HG02981 (cell line): ENCODE measurements around the gene OR14J1.
"Not testable (repeated sequence)": the region's sequence is repeated elsewhere in the genome, so short reads cannot be mapped to it uniquely, and the experiment has no call there.

Experiments
- ATAC-seq: cut with Tn5 transposase; IDR thresholded peaks from one replicate; pipeline ENCODE4 v1.9.1; 2021; ENCODE audit warnings: mild to moderate bottlenecking, moderate library complexity; ENCODE audit not compliant: unreplicated experiment

The OR14J1 gene

GRCh38 chr6:29301316-29301715 lies at the start of gene OR14J1:
OR14J1 (plus strand) TSS chr6:29301701; CDS start chr6:29306690, 4,989 bp downstream.
- no peak for ATAC-seq

GRCh38 chr6:29251736-29252135 lies 49.8 kb upstream of the OR14J1 start:
- ATAC-seq, result no peak

DNA sequence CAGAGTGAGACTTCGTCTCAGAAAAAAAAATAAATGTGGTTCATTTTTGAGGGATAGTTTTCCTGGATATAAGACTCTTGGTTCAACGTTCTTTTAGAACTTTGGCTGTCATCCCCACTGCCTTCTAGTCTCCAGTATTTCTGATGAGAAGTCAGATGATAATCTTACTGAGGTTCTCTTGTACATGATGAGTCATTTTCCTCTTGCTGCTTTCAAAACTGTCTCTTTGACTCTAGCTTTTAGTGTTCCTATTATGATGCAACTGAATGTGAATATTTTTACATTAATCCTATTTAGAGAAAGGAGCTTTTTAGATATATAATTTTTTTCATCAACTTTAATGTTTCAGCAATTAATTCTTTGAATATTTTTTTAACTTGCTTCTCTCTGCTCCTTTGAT lies 46.0 kb upstream of the OR14J1 start:
- no peak for ATAC-seq

- no peak for ATAC-seq
These were observed 41.8 kb upstream of the OR14J1 start for GRCh38 chr6:29259721-29260120.

- ATAC-seq, result no peak
These were observed 38.5 kb upstream of the OR14J1 start for GRCh38 chr6:29263001-29263400.

DNA sequence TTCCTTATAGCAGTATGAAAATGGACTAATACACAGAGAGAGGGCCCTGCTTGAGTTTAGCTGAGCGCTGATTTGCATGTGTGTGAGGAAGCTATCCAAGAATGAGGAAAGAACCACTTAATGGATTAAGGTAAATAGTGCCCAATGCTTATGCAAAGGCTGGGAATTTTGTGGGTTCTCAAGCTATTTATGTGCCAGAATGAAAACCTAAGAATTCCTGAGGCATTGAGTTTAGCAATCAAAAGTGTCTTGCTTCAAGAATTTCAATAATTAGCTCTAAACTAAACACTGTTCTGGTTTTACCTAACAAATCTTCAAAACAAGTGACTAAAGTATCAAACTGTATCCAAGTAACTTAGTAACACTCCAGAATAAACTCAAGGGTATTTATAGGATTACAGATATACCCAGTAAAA lies 7.0 kb upstream of the OR14J1 start:
- no peak for ATAC-seq

DNA sequence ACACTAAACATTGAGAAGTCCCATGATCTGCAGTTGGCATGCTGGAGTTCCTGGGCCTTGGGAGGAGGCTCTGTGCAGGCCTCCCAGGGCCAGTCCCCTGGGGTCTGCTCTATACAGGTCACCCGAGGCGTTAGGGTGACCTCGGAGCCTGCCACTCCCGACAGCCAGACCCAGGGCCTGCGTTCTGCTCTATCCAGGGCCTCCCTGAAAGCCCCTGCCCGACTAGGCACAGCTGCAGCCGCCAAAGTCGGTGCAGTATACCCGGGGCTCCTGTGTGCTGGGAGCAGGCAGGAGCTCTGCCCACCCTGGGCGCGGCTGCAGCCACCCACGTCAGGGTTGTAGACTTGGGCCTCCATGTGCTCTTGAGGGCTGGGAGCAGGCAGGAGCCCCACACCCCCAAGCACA lies 6.3 kb upstream of the OR14J1 start:
- no peak for ATAC-seq

GRCh38 chr6:29295623-29296022 lies 5.9 kb upstream of the OR14J1 start:
- ATAC-seq, result no peak

- no peak for ATAC-seq
These were observed 18.4 kb downstream of the OR14J1 start for GRCh38 chr6:29319931-29320330.

DNA sequence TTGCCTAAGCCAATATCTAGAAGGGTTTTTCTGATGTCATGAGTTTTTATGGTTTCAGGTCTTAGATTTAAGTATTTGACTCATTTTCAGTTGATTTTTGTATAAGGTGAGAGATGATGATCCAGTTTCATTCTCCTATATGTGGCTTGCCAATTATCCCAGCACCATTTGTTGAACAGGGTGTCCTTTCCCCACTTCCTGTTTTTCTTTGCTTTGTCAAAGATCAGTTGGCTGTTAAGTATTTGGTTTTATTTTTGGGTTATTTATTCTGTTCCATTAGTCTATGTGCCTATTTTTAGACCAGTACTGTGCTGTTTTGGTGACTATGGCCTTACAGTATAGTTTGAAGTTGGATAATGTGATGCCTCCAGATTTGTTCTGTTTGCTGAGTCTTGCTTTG lies 21.8 kb downstream of the OR14J1 start:
- ATAC-seq, result not testable (repeated sequence)

DNA sequence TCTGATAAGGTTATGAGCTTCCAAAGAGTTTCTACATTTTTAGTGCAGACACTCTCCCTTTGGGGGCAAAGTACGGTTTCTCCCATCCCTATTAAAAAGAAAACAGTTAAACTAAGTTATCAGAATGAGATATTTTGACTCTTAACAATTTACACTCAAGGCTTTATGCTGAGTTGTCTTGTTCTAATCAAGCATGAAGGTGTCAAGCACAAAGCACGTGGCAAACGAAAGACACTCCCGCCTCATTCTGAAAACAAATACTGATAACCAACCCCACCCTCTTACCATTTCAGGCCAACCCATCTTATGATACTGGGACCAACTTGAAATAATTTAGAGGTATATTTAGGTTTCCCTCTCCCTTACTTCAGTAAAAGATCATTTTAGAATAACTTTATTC lies 24.3 kb downstream of the OR14J1 start:
- ATAC-seq, result no peak

DNA sequence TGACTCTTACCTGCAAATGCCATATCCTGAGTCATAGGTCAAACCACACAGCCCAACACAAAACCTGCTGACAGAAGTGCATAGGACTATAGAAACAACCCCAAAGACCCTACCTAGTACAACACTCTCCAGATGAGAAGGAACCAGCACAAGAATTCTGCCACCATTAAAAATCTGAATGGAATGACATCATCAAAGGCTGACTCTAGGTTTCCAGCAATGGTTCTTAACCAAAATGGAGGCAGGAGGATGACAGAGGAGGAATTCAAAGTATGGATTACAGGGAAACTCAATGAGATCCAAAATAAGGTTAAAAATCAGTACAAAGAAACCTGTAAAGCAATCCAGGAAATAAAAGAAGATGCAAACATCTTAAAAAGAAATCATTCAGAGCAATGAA lies 31.2 kb downstream of the OR14J1 start:
- ATAC-seq, result no peak

GRCh38 chr6:29336269-29336668 lies 34.8 kb downstream of the OR14J1 start:
- ATAC-seq, result no peak

GRCh38 chr6:29345380-29345779 lies 43.9 kb downstream of the OR14J1 start:
- no peak for ATAC-seq

GRCh38 chr6:29349348-29349747 lies 47.8 kb downstream of the OR14J1 start:
- not testable (repeated sequence) for ATAC-seq

DNA sequence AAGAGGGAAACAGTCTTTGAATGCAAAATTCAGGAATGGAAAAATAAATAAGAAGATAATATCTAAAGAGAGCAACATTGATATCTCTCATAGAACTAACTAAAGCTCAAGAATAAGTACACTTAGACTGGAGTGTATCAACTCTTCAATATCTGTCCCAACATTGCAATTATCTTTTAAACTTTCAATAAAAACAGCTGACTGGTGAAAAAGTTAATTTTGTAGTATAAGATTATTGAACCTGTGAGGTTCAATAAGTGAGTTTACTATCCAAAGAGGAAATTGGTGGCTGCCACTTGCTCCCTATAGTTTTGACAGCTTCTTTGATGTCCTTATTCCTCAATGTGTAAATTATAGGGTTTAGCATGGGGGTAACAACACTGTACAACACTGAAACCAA lies 53.5 kb downstream of the OR14J1 start:
- ATAC-seq, result no peak

DNA sequence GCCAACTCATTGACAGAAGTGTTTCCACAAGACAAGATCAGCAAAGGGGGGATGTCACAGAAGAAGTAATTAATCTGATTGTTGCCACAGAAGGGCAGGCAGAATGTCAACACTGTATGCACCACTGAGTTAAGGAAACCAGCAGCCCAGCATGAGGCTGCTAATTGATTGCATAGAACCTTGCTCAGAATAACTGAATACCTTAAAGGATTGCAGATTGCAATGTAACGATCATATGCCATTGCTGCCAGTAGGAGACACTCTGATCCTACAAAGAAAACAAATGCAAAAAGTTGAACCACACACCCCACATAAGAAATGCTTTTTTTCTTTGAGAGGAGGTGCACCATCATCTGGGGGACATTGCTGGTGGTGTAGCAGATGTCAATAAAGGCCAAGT lies 54.1 kb downstream of the OR14J1 start:
- ATAC-seq, result no peak
